ENCODE measurements around the gene APH1B. TPM values are rescaled to one million over a fixed set of nuclear protein-coding genes. Genes with fewer than 3 reads are reported as not detected.

APH1B gene
- total and polyA plus RNA-seq, 2 donors (not counting 3 experiments of a cell fraction or from before 2014, with no cell fraction given): 14.6 to 24.6 TPM

GRCh38 chr15:63322541-63322940 lies 45.1 kb downstream of the APH1B start:
- ChIA-PET POLR2A (no interaction called here), CTCF (interaction anchor here (1.0 kb wide), 1 partner anchor 31 kb away, joined by 3 read pairs; no protein-coding TSS in a partner anchor)
- H3K27me3 ChIP-seq (ENCODE audit: control insufficient read depth in 2 of 2, insufficient read depth in 2 of 2, low read length in 2 of 2): no peaks in the 10 kb centered on the region
- DNase-seq (ENCODE audit: low read depth, low spot score): peak; percentile 39
- TF ChIP-seq JUN (IDR thresholded peaks at IDR 0.05; ENCODE audit: borderline replicate concordance, insufficient read depth, insufficient read length, low read depth): no peak
- no peak for TF ChIP-seq POLR2A (IDR thresholded peaks at IDR 0.05; ENCODE audit: low read depth, low read length)
- no peak for TF ChIP-seq MYC (IDR thresholded peaks at IDR 0.05; ENCODE audit: low read depth, low read length)
- TF ChIP-seq POLR2AphosphoS5 (IDR thresholded peaks at IDR 0.05; ENCODE audit: insufficient read depth, low read depth, low read length): no peak
- no peak for TF ChIP-seq EZH2 (IDR thresholded peaks at IDR 0.05; ENCODE audit: borderline replicate concordance, low read depth, low read length, severe bottlenecking)
- TF ChIP-seq FOS (IDR thresholded peaks at IDR 0.05; ENCODE audit: borderline replicate concordance, insufficient read depth, low read length): no peak
- no peak for TF ChIP-seq GATA2 (IDR thresholded peaks at IDR 0.05; ENCODE audit: insufficient read depth, insufficient read length, low read depth, low read length)
- no peak for TF ChIP-seq MAX (IDR thresholded peaks at IDR 0.05; ENCODE audit: insufficient read depth, insufficient read length)
- TF ChIP-seq, protein P1, sequence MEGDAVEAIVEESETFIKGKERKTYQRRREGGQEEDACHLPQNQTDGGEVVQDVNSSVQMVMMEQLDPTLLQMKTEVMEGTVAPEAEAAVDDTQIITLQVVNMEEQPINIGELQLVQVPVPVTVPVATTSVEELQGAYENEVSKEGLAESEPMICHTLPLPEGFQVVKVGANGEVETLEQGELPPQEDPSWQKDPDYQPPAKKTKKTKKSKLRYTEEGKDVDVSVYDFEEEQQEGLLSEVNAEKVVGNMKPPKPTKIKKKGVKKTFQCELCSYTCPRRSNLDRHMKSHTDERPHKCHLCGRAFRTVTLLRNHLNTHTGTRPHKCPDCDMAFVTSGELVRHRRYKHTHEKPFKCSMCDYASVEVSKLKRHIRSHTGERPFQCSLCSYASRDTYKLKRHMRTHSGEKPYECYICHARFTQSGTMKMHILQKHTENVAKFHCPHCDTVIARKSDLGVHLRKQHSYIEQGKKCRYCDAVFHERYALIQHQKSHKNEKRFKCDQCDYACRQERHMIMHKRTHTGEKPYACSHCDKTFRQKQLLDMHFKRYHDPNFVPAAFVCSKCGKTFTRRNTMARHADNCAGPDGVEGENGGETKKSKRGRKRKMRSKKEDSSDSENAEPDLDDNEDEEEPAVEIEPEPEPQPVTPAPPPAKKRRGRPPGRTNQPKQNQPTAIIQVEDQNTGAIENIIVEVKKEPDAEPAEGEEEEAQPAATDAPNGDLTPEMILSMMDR (IDR thresholded peaks at IDR 0.05; ENCODE audit: extremely low read depth in 1 of 2, insufficient read depth in 1 of 2, low read depth in 1 of 2, low read length in 2 of 2): no peak
- H3K27ac ChIP-seq (ENCODE audit: insufficient read depth, low read depth, low read length): no peak overlapping the region
- no peaks in the 10 kb centered on the region for H3K36me3 ChIP-seq (ENCODE audit: control insufficient read depth in 2 of 2, extremely low read depth in 1 of 2, insufficient read depth in 2 of 2, low read length in 2 of 2)
- intact Hi-C loops (cut with micrococcal nuclease) (no loop called here), dilution Hi-C loops (cut with MboI; ENCODE audit: extremely low pct_ligation_motif_present, low sequenced_read_pairs) (no loop called here)
- H3K4me3 ChIP-seq (replicated peaks in 1 of 3; ENCODE audit: insufficient read depth in 1 of 3, low read depth in 1 of 3, low read length in 3 of 3): no peak overlapping the region
- no peak overlapping the region for H2AFZ ChIP-seq (ENCODE audit: low read depth, low read length)
- no TSS peak for BruUV-seq (replicated peaks)
- H3K9me3 ChIP-seq (replicated peaks; ENCODE audit: control insufficient read depth, insufficient read depth, low read length): no peaks in the 10 kb centered on the region
- no peak overlapping the region for H3K9ac ChIP-seq (replicated peaks; ENCODE audit: extremely low read depth, insufficient read depth, low read length)
- H4K20me1 ChIP-seq (replicated peaks; ENCODE audit: control insufficient read depth, extremely low read depth, insufficient read depth, low read length): no peaks in the 10 kb centered on the region
- no peaks in the 10 kb centered on the region for H3K4me1 ChIP-seq (ENCODE audit: control insufficient read depth, extremely low read depth, insufficient read depth, low read length)
- peak; percentile 55 for FAIRE-seq
- H3K4me2 ChIP-seq (ENCODE audit: insufficient read depth, low read length): no peak overlapping the region
- H3K9me1 ChIP-seq (replicated peaks; ENCODE audit: control insufficient read depth, extremely low read depth, insufficient read depth, low read length): no peaks in the 10 kb centered on the region
- H3K79me2 ChIP-seq (ENCODE audit: control insufficient read depth, insufficient read depth, low read length): no peaks in the 10 kb centered on the region
